Ectodermal cell (in vitro differentiated cells): ENCODE results near the gene CFAP92.

Experiments
- H3K27ac ChIP-seq: 2 replicates; pipeline ENCODE4 v1.7.0; 2013; ENCODE audit warnings: mild to moderate bottlenecking, low read depth, low read length; ENCODE audit not compliant: insufficient read depth, poor library complexity, severe bottlenecking
- H3K27me3 ChIP-seq: 2 replicates; pipeline ENCODE4 v1.7.0; 2013; ENCODE audit warnings: mild to moderate bottlenecking, low read length; ENCODE audit not compliant: insufficient read depth, control insufficient read depth, poor library complexity, severe bottlenecking
- H3K36me3 ChIP-seq: one replicate; pipeline ENCODE4 v1.7.0; 2013; ENCODE audit warnings: low read length; ENCODE audit not compliant: control insufficient read depth, insufficient read depth
- H3K4me1 ChIP-seq: one replicate; pipeline ENCODE4 v1.7.0; 2013; ENCODE audit warnings: low read length; ENCODE audit not compliant: control insufficient read depth, insufficient read depth
- H3K4me3 ChIP-seq: 2 replicates; pipeline ENCODE4 v1.7.0; 2013; ENCODE audit warnings: low read depth, low read length, control low read depth; ENCODE audit not compliant: insufficient read depth
- H3K9me3 ChIP-seq: 2 replicates; pipeline ENCODE4 v1.7.0; 2013; ENCODE audit warnings: mild to moderate bottlenecking, low read length, moderate library complexity; ENCODE audit not compliant: control insufficient read depth
- WGBS, 2 experiments: methylation state at CpG; one replicate each; pipeline ENCODE4 v1.1.7; 2013; ENCODE audit warnings: missing lambda C conversion rate in 2 of 2; 5-methylcytosine and 5-hydroxymethylcytosine counted together

Gene CFAP92

DNA sequence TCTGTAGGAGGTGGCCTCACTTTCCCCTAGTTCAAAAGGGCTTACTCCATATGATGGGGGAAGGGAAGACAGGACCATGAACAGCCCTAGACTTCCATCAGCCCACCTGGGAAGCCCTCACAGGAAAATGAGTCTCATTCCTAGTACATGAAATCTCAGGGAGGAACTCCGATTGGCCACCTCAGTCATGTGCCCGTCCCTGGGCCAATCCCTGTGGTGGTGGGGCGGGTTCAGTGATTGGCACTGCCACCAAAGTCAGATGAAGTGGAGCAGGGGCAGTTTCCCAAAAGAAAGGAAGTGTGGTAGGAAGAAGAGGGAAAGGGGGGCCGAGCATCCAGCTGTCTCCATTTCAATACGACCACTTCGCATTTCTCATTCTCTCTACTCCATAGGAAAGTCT is 40.8 kb upstream of the CFAP92 start:
- H3K9me3 ChIP-seq, result no peaks in the 10 kb centered on the region
- H3K27ac ChIP-seq, result no peak overlapping the region
- H3K27me3 ChIP-seq, result no peaks in the 10 kb centered on the region
- H3K4me3 ChIP-seq, result no peak overlapping the region
- WGBS, 2 experiments, result 87 to 94% methylated on average over 3 to 6 of the region's 6 CpGs
- no peaks in the 10 kb centered on the region for H3K36me3 ChIP-seq
- H3K4me1 ChIP-seq, result peaks cover 6% of the 10 kb centered on the region

- Histone ChIP-seq H3K27me3 (no peaks in the 10 kb centered on the region), H3K4me1 (peaks cover 3% of the 10 kb centered on the region), H3K36me3 (no peaks in the 10 kb centered on the region), H3K27ac (no peak overlapping the region), H3K9me3 (no peaks in the 10 kb centered on the region), H3K4me3 (no peak overlapping the region)
- WGBS, 2 experiments, result 94 to 95% methylated on average over 12 of the region's 12 CpGs
Observed at GRCh38 chr3:129033633-129034321, 39.9 kb upstream of the CFAP92 start.

GRCh38 chr3:129033151-129033550 is 39.3 kb upstream of the CFAP92 start:
- H3K36me3 ChIP-seq, result no peaks in the 10 kb centered on the region
- no peaks in the 10 kb centered on the region for H3K27me3 ChIP-seq
- H3K27ac ChIP-seq, result no peak overlapping the region
- no peaks in the 10 kb centered on the region for H3K4me1 ChIP-seq
- WGBS, 2 experiments, result 92% methylated on average over 6 to 7 of the region's 7 CpGs
- no peaks in the 10 kb centered on the region for H3K9me3 ChIP-seq
- no peak overlapping the region for H3K4me3 ChIP-seq

DNA sequence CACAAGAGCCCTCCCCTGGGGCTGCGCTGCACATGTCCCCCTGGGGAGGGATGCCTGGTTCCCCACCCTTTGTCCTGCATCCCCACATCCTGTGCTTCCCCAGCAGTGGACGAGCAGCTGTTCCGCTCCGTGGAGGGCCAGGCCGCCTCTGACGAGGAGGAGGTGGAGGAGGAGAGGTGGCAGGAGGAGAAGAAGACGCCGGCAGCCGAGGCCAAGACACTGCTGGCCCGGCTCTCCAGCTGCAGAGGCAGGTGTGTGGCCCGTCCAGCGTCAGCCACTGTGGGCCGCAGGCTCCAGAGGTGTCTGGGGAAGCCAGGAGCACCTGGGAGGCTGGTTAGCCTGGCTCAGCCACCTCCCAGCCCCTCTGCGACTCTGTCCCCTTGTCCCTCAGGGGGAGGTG is 38.8 kb upstream of the CFAP92 start:
- WGBS, 2 experiments, result 90% methylated on average over 14 of the region's 14 CpGs
- H3K4me1 ChIP-seq, result no peaks in the 10 kb centered on the region
- no peak overlapping the region for H3K27ac ChIP-seq
- H3K36me3 ChIP-seq, result no peaks in the 10 kb centered on the region
- H3K9me3 ChIP-seq, result no peaks in the 10 kb centered on the region
- H3K4me3 ChIP-seq, result no peak overlapping the region
- no peaks in the 10 kb centered on the region for H3K27me3 ChIP-seq

DNA sequence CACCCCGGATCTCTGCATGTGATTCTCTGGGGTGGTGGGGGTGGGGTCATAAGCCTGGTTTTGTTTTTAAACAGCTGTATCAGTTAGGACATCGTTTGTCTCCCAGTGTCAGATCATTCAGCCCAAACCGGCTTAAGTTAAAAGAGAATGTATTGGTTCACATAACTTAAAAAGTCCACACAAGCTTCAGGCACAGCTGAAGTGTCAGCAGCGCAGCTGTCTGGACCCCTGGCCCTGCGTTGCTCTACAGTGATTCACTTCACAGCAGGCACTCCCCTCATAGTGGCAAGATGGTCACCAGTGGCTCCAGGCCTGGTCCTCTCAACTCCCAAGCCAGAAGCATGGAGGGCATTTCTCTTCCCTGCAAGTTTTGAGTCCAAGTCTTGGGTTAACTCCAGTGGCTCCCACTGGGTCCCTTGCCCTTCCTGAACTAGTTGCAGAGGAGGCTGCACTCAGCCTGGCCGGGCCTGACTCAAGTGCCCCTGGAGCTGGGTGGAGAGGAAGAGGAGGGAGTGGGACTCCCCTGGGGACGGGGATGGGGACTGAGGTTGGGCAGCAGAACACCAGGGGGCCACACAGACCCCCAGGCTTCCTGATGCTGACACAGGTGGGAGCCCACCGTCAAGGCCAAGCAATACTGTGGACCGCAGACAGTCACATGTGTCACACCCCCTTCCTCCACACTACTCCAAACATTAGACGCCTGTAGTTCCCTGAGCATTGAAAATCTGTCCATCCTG is 37.8 kb upstream of the CFAP92 start:
- H3K4me1 ChIP-seq, result no peaks in the 10 kb centered on the region
- H3K27ac ChIP-seq, result no peak overlapping the region
- no peaks in the 10 kb centered on the region for H3K9me3 ChIP-seq
- H3K4me3 ChIP-seq, result no peak overlapping the region
- peaks cover 6% of the 10 kb centered on the region for H3K27me3 ChIP-seq
- 89 to 90% methylated on average over 10 of the region's 10 CpGs for WGBS, 2 experiments
- H3K36me3 ChIP-seq, result no peaks in the 10 kb centered on the region

DNA sequence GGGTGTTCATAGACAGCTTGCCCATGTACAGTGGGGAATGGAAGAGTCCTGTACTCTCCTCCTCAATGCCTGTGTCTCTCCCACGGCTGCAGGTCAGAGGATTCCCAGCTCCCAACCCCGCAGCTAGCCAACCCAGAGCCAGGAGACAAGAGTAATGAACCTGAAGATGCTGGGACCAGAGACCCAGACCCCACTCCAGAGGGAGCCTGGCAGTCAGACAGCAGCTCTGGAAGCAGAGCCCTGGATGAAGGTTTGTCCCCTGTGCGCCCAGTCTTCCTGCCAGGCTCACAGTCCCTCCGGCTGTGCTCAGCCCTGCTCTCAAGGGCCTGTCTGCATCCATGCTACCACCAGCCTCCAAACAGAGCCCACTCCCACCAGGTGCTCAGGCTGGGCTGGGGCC is 36.7 kb upstream of the CFAP92 start:
- Histone ChIP-seq H3K36me3 (no peaks in the 10 kb centered on the region), H3K27ac (no peak overlapping the region)

DNA sequence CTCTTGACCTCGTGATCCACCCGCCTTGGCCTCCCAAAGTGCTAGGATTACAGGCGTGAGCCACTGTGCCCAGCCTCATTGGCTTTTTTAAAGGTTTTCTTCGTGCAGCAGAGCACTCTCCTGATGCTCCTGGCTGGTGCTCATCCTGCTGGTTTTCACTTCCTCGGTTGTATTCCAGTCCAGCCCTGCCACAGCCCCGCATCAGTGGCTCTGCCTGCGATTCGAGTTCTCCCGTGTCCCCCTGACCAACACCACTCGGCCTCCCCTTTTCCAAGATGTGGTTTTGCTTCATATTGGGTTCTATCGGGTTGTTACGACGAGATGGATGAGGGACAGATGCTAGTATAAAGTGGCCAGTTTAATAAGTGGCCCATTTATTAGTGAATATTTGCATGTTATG is 35.0 kb upstream of the CFAP92 start:
- WGBS, 2 experiments, result 92% methylated on average over 13 of the region's 13 CpGs
- Histone ChIP-seq H3K36me3 (no peaks in the 10 kb centered on the region), H3K4me1 (no peaks in the 10 kb centered on the region)

More for the DNA sequence above, 36.7 kb upstream of the CFAP92 start:
- Histone ChIP-seq H3K4me1 (no peaks in the 10 kb centered on the region), H3K4me3 (no peak overlapping the region), H3K27me3 (peaks cover 15% of the 10 kb centered on the region), H3K9me3 (no peaks in the 10 kb centered on the region)
- WGBS, 2 experiments, result 94 to 96% methylated on average over 4 of the region's 4 CpGs

GRCh38 chr3:129027544-129027880 is 33.6 kb upstream of the CFAP92 start:
- no peaks in the 10 kb centered on the region for H3K36me3 ChIP-seq
- H3K27me3 ChIP-seq, result peaks cover 15% of the 10 kb centered on the region

More for the DNA sequence above, 35.0 kb upstream of the CFAP92 start:
- Histone ChIP-seq H3K4me3 (no peak overlapping the region), H3K27ac (no peak overlapping the region), H3K27me3 (peaks cover 15% of the 10 kb centered on the region), H3K9me3 (no peaks in the 10 kb centered on the region)

GRCh38 chr3:129026728-129027543 is 33.1 kb upstream of the CFAP92 start:
- peak overlapping the region; percentile 27 for H3K4me3 ChIP-seq

More at GRCh38 chr3:129027544-129027880, 33.6 kb upstream of the CFAP92 start:
- no peak overlapping the region for H3K27ac ChIP-seq
- 88 to 89% methylated on average over 15 of the region's 15 CpGs for WGBS, 2 experiments
- no peaks in the 10 kb centered on the region for H3K4me1 ChIP-seq
- no peaks in the 10 kb centered on the region for H3K9me3 ChIP-seq
- H3K4me3 ChIP-seq, result peak overlapping the region; percentile 27

More at GRCh38 chr3:129026728-129027543, 33.1 kb upstream of the CFAP92 start:
- 16 to 17% methylated on average over 54 of the region's 54 CpGs for WGBS, 2 experiments
- Histone ChIP-seq H3K36me3 (no peaks in the 10 kb centered on the region), H3K4me1 (no peaks in the 10 kb centered on the region), H3K27me3 (peaks cover 15% of the 10 kb centered on the region), H3K9me3 (no peaks in the 10 kb centered on the region), H3K27ac (no peak overlapping the region)
